SJCRH30 (cell line): ENCODE measurements around the gene MRPS10. TPM values are rescaled to one million over a fixed set of nuclear protein-coding genes. Genes with fewer than 3 reads are reported as not detected.
"Not testable (repeated sequence)": the region's sequence is repeated elsewhere in the genome, so short reads cannot be mapped to it uniquely, and the experiment has no call there.

ENCODE experiments used
- DNase-seq, 2 experiments: peaks; one replicate each; pipeline ENCODE4 v3.0.0-alpha.2; 2015 to 2020
- H3K27ac ChIP-seq: fragments of 250-450 bp; sonication (Bioruptor Pico); 2 replicates; pipeline ENCODE4 v1.5.1; 2020; ENCODE audit warnings: mild to moderate bottlenecking, moderate library complexity
- H3K27me3 ChIP-seq: fragments of 250-450 bp; sonication (Bioruptor Pico); 2 replicates; pipeline ENCODE4 v1.5.1; 2020; ENCODE audit warnings: mild to moderate bottlenecking, moderate library complexity
- H3K36me3 ChIP-seq: fragments of 250-450 bp; sonication (Bioruptor Pico); 2 replicates; pipeline ENCODE4 v1.5.1; 2020; ENCODE audit warnings: mild to moderate bottlenecking, moderate library complexity
- H3K4me1 ChIP-seq: fragments of 250-450 bp; sonication (Bioruptor Pico); 2 replicates; pipeline ENCODE4 v1.5.1; 2020; ENCODE audit warnings: mild to moderate bottlenecking, moderate library complexity
- H3K4me3 ChIP-seq: fragments of 250-450 bp; sonication (Bioruptor Pico); 2 replicates; pipeline ENCODE4 v1.5.1; 2020; ENCODE audit warnings: mild to moderate bottlenecking, moderate library complexity
- H3K9me3 ChIP-seq: fragments of 250-450 bp; sonication (Bioruptor Pico); replicated peaks from 2 replicates; pipeline ENCODE4 v1.5.1; 2020; ENCODE audit warnings: mild to moderate bottlenecking, moderate library complexity
- total RNA-seq: library from RNA; depleted of rRNA; stranded (reverse); fragments of >200 nt; shearing (Covaris generic); gene quantifications from 2 replicates; pipeline ENCODE4 v1.2.3, GENCODE V29; 2014

The MRPS10 gene
- total RNA-seq, 1 experiment from 2014 or later = 59.5 TPM

GRCh38 chr6:42184475-42184874, 33.2 kb downstream of the MRPS10 start:
- no peak for DNase-seq
- H3K36me3 ChIP-seq = no peaks in the 10 kb centered on the region
- no peak overlapping the region for H3K4me3 ChIP-seq
- no peak overlapping the region for H3K27ac ChIP-seq
- no peaks in the 10 kb centered on the region for H3K27me3 ChIP-seq
- H3K4me1 ChIP-seq = no peaks in the 10 kb centered on the region
- no peaks in the 10 kb centered on the region for H3K9me3 ChIP-seq

- H3K4me3 ChIP-seq = no peak overlapping the region
Measured at GRCh38 chr6:42182101-42182500, 35.6 kb downstream of the MRPS10 start.

GRCh38 chr6:42179945-42180313, 37.7 kb downstream of the MRPS10 start:
- Histone ChIP-seq H3K27ac (no peak overlapping the region), H3K4me1 (no peaks in the 10 kb centered on the region), H3K4me3 (no peak overlapping the region), H3K36me3 (no peaks in the 10 kb centered on the region), H3K9me3 (no peaks in the 10 kb centered on the region), H3K27me3 (no peaks in the 10 kb centered on the region)
- DNase-seq = no peak

More at GRCh38 chr6:42182101-42182500, 35.6 kb downstream of the MRPS10 start:
- H3K4me1 ChIP-seq = no peaks in the 10 kb centered on the region
- no peaks in the 10 kb centered on the region for H3K36me3 ChIP-seq
- H3K27me3 ChIP-seq = no peaks in the 10 kb centered on the region
- no peak overlapping the region for H3K27ac ChIP-seq
- DNase-seq = no peak
- H3K9me3 ChIP-seq = no peaks in the 10 kb centered on the region

GRCh38 chr6:42179261-42179944, 38.3 kb downstream of the MRPS10 start:
- DNase-seq = no peak
- Histone ChIP-seq H3K36me3 (no peaks in the 10 kb centered on the region), H3K9me3 (no peaks in the 10 kb centered on the region), H3K27me3 (no peaks in the 10 kb centered on the region), H3K4me3 (no peak overlapping the region), H3K27ac (no peak overlapping the region), H3K4me1 (no peaks in the 10 kb centered on the region)

GRCh38 chr6:42177514-42178364, 39.9 kb downstream of the MRPS10 start:
- H3K27me3 ChIP-seq = no peaks in the 10 kb centered on the region
- no peaks in the 10 kb centered on the region for H3K9me3 ChIP-seq
- no peak for DNase-seq
- H3K27ac ChIP-seq = no peak overlapping the region
- H3K4me3 ChIP-seq = no peak overlapping the region
- H3K36me3 ChIP-seq = no peaks in the 10 kb centered on the region
- no peaks in the 10 kb centered on the region for H3K4me1 ChIP-seq

GRCh38 chr6:42176981-42177380, 40.7 kb downstream of the MRPS10 start:
- no peak for DNase-seq
- no peak overlapping the region for H3K4me3 ChIP-seq
- no peaks in the 10 kb centered on the region for H3K36me3 ChIP-seq
- no peaks in the 10 kb centered on the region for H3K4me1 ChIP-seq
- H3K27ac ChIP-seq = no peak overlapping the region
- H3K9me3 ChIP-seq = no peaks in the 10 kb centered on the region
- no peaks in the 10 kb centered on the region for H3K27me3 ChIP-seq

- Histone ChIP-seq H3K36me3 (no peaks in the 10 kb centered on the region), H3K9me3 (no peaks in the 10 kb centered on the region), H3K4me1 (no peaks in the 10 kb centered on the region), H3K4me3 (no peak overlapping the region), H3K27ac (no peak overlapping the region), H3K27me3 (no peaks in the 10 kb centered on the region)
- no peak for DNase-seq
Measured at GRCh38 chr6:42175860-42176259, 41.8 kb downstream of the MRPS10 start.

- 0 out of 2 replicates have a peak, but pooled peaks cover 2% of the 10 kb centered on the region for H3K27me3 ChIP-seq
- DNase-seq = no peak
- H3K36me3 ChIP-seq = no peaks in the 10 kb centered on the region
- no peaks in the 10 kb centered on the region for H3K9me3 ChIP-seq
- no peak within 1 kb of the TSS for H3K27ac ChIP-seq
- no peak within 1 kb of the TSS for H3K4me3 ChIP-seq
- no peaks in the 10 kb centered on the region for H3K4me1 ChIP-seq
Measured at GRCh38 chr6:42173101-42173500, 44.6 kb downstream of the MRPS10 start, which contains the start of gene GUCA1A. GUCA1A (plus strand) TSS chr6:42173364; CDS start chr6:42173614, 250 bp downstream.

- Histone ChIP-seq H3K4me3 (no peak overlapping the region), H3K36me3 (no peaks in the 10 kb centered on the region), H3K27me3 (0 out of 2 replicates have a peak, but pooled peaks cover 2% of the 10 kb centered on the region), H3K27ac (no peak overlapping the region), H3K4me1 (no peaks in the 10 kb centered on the region), H3K9me3 (no peaks in the 10 kb centered on the region)
- DNase-seq = no peak
Measured at GRCh38 chr6:42171813-42172581, 45.7 kb downstream of the MRPS10 start.

- not testable (repeated sequence) for H3K9me3 ChIP-seq, H3K4me1 ChIP-seq, H3K4me3 ChIP-seq, H3K27ac ChIP-seq, DNase-seq, H3K27me3 ChIP-seq, H3K36me3 ChIP-seq
Measured at GRCh38 chr6:42169780-42170179, 47.9 kb downstream of the MRPS10 start.

- no peak overlapping the region for H3K4me3 ChIP-seq
- peaks cover 2% of the 10 kb centered on the region for H3K27me3 ChIP-seq
- no peak overlapping the region for H3K27ac ChIP-seq
- no peaks in the 10 kb centered on the region for H3K36me3 ChIP-seq
- no peaks in the 10 kb centered on the region for H3K4me1 ChIP-seq
- no peak for DNase-seq
- H3K9me3 ChIP-seq = no peaks in the 10 kb centered on the region
Measured at GRCh38 chr6:42168650-42169049, 49.0 kb downstream of the MRPS10 start.

GRCh38 chr6:42166444-42167141, 51.1 kb downstream of the MRPS10 start:
- Histone ChIP-seq H3K4me3 (no peak overlapping the region), H3K9me3 (no peaks in the 10 kb centered on the region), H3K27me3 (peaks cover 2% of the 10 kb centered on the region), H3K27ac (no peak overlapping the region), H3K36me3 (no peaks in the 10 kb centered on the region), H3K4me1 (no peaks in the 10 kb centered on the region)
- peak; percentile 61 to 91 for DNase-seq

GRCh38 chr6:42165016-42165415, 52.6 kb downstream of the MRPS10 start:
- H3K27ac ChIP-seq = no peak overlapping the region
- DNase-seq = no peak
- H3K4me1 ChIP-seq = no peaks in the 10 kb centered on the region
- H3K9me3 ChIP-seq = no peaks in the 10 kb centered on the region
- no peak overlapping the region for H3K4me3 ChIP-seq
- H3K27me3 ChIP-seq = peaks cover 2% of the 10 kb centered on the region
- H3K36me3 ChIP-seq = no peaks in the 10 kb centered on the region

- Histone ChIP-seq H3K4me3 (no peak overlapping the region), H3K27me3 (peaks cover 2% of the 10 kb centered on the region), H3K4me1 (no peaks in the 10 kb centered on the region), H3K27ac (no peak overlapping the region), H3K9me3 (no peaks in the 10 kb centered on the region), H3K36me3 (no peaks in the 10 kb centered on the region)
- no peak for DNase-seq
Measured at GRCh38 chr6:42163981-42164380, 53.7 kb downstream of the MRPS10 start.
